ENCODE results near the gene GPATCH4.

Gene GPATCH4

DNA sequence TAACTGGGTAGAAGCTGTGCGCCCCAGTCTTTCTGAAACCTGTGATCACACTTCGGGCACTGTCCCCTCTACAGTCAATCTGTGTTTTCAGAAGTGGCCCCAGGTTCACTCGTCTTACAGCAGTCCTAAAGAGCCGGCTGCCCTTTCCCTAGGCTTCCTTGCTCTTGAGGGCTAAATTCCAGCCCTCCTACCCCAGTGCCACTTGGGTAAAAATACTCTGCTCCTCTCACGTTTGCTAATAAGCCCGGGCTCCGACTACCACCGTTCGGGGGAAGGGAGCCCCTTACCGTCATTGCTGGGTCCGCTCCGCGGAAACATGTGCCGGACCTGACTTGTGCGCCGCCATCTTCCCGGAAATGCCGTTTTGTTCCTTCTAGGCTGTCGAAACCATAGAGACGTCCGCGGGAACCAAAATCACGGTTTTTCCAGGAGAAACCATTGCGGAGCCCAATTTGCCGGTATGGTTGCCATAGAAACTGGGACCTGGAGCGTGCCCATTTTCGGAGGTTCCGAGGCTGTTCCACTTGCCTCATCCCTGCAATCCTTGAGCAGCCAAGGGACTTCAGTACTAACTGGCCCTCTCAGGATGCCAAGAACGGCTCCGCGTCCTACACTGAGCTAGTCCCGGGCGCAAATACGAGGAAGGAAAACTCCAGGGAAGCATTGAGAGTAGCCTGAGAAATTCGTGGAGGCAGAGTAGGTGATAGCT, at the start of gene GPATCH4:
TSS of gene GPATCH4 (minus strand) at position 358 of the 709 bp plus-strand sequence.
- Histone ChIP-seq H3K27me3 (ENCODE audit: insufficient read depth, low read depth, severe bottlenecking) (no peaks in the 10 kb centered on the region), H3K36me3 (peaks cover 33% of the 10 kb centered on the region), H3K9me3 (ENCODE audit: severe bottlenecking) (no peaks in the 10 kb centered on the region), H3K4me3 (ENCODE audit: low read depth, low read length) (peak within 1 kb of the TSS; percentile 87), H3K27ac (peak within 1 kb of the TSS; percentile 71)
- peak; percentile 86 for DNase-seq
- TF ChIP-seq, protein P1, sequence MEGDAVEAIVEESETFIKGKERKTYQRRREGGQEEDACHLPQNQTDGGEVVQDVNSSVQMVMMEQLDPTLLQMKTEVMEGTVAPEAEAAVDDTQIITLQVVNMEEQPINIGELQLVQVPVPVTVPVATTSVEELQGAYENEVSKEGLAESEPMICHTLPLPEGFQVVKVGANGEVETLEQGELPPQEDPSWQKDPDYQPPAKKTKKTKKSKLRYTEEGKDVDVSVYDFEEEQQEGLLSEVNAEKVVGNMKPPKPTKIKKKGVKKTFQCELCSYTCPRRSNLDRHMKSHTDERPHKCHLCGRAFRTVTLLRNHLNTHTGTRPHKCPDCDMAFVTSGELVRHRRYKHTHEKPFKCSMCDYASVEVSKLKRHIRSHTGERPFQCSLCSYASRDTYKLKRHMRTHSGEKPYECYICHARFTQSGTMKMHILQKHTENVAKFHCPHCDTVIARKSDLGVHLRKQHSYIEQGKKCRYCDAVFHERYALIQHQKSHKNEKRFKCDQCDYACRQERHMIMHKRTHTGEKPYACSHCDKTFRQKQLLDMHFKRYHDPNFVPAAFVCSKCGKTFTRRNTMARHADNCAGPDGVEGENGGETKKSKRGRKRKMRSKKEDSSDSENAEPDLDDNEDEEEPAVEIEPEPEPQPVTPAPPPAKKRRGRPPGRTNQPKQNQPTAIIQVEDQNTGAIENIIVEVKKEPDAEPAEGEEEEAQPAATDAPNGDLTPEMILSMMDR (IDR thresholded peaks at IDR 0.05; ENCODE audit: low read depth, low read length), result no peak

DNA sequence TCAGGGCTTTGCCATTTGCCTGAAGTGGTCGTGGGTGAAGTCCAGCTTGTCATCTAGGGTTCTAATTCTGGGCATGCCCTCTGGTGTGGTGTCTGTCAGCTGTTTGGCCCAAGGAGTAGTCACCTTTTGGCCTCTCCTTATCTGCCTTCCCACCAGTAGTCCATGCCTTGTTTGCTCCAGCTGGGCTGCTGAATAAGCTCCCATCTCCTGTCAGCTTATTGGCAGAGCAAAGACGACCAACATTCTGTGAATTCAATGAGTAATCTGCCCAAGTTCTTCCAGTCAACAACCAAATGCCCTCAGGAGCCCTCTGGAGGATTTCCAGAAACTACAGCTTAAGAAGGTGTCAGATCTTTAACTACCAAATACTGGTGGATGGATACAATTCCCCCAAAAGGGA, 47.7 kb upstream of the GPATCH4 start:
- Histone ChIP-seq H3K36me3 (no peaks in the 10 kb centered on the region), H3K27me3 (ENCODE audit: insufficient read depth, low read depth, severe bottlenecking) (no peaks in the 10 kb centered on the region)
- TF ChIP-seq, protein P1 (IDR thresholded peaks at IDR 0.05; ENCODE audit: low read depth, low read length), result no peak

DNA sequence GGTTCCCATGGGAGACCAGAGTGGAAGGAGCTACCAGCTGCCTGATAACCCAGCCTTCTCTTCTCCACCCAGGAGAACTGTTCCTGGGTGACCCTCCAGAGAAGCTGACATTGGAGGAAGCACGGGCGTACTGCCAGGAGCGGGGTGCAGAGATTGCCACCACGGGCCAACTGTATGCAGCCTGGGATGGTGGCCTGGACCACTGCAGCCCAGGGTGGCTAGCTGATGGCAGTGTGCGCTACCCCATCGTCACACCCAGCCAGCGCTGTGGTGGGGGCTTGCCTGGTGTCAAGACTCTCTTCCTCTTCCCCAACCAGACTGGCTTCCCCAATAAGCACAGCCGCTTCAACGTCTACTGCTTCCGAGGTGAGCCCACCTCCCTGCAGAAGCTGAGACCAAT, 47.2 kb upstream of the GPATCH4 start:
- Histone ChIP-seq H3K27me3 (ENCODE audit: insufficient read depth, low read depth, severe bottlenecking) (no peaks in the 10 kb centered on the region), H3K36me3 (no peaks in the 10 kb centered on the region), H3K4me3 (ENCODE audit: low read depth, low read length) (no peak overlapping the region), H3K27ac (peak overlapping the region; percentile 51), H3K9me3 (ENCODE audit: severe bottlenecking) (no peaks in the 10 kb centered on the region)
- TF ChIP-seq, protein P1 (IDR thresholded peaks at IDR 0.05; ENCODE audit: low read depth, low read length), result no peak
- no peak for DNase-seq

More for the DNA sequence above, 47.7 kb upstream of the GPATCH4 start:
- peak; percentile 81 for DNase-seq
- Histone ChIP-seq H3K4me3 (ENCODE audit: low read depth, low read length) (no peak overlapping the region), H3K27ac (peak overlapping the region; percentile 51), H3K9me3 (ENCODE audit: severe bottlenecking) (no peaks in the 10 kb centered on the region)

DNA sequence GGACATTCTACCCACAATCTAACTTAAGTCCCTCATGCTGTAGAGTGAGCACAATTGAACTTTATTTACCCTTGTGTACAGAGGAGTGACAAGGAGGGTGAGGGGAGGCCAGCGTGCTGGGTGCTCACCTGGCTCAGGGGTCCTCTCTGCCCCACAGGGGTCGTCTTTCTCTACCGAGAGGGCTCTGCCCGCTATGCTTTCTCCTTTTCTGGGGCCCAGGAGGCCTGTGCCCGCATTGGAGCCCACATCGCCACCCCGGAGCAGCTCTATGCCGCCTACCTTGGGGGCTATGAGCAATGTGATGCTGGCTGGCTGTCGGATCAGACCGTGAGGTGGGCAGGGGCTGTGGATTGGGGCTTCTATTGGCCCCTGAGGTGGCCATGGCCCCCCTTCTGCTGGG, 46.1 kb upstream of the GPATCH4 start:
- DNase-seq, result no peak
- H3K27me3 ChIP-seq (ENCODE audit: insufficient read depth, low read depth, severe bottlenecking), result peaks cover 2% of the 10 kb centered on the region
- TF ChIP-seq, protein P1 (IDR thresholded peaks at IDR 0.05; ENCODE audit: low read depth, low read length), result no peak
- H3K4me3 ChIP-seq (ENCODE audit: low read depth, low read length), result no peak overlapping the region
- H3K27ac ChIP-seq, result no peak overlapping the region
- no peaks in the 10 kb centered on the region for H3K36me3 ChIP-seq
- H3K9me3 ChIP-seq (ENCODE audit: severe bottlenecking), result no peaks in the 10 kb centered on the region

DNA sequence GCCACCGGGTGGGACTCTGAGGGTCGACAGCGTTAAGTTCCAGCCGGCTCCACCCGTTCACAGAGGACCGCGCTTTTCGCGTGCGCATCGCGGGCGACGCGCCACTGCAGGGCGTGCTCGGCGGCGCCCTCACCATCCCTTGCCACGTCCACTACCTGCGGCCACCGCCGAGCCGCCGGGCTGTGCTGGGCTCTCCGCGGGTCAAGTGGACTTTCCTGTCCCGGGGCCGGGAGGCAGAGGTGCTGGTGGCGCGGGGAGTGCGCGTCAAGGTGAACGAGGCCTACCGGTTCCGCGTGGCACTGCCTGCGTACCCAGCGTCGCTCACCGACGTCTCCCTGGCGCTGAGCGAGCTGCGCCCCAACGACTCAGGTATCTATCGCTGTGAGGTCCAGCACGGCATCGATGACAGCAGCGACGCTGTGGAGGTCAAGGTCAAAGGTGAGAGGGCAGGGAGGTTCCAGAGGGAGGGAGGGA, 45.5 kb upstream of the GPATCH4 start:
- Histone ChIP-seq H3K27ac (peak overlapping the region; percentile 42), H3K27me3 (ENCODE audit: insufficient read depth, low read depth, severe bottlenecking) (peaks cover 2% of the 10 kb centered on the region), H3K4me3 (ENCODE audit: low read depth, low read length) (no peak overlapping the region), H3K9me3 (ENCODE audit: severe bottlenecking) (no peaks in the 10 kb centered on the region), H3K36me3 (no peaks in the 10 kb centered on the region)
- TF ChIP-seq, protein P1 (IDR thresholded peaks at IDR 0.05; ENCODE audit: low read depth, low read length), result no peak
- no peak for DNase-seq

Data from WERI-Rb-1 (cell line).